ENCODE data around the gene BMS1.
"Not testable (repeated sequence)": the region's sequence is repeated elsewhere in the genome, so short reads cannot be mapped to it uniquely, and the experiment has no call there.

Gene BMS1

GRCh38 chr10:42782446-42783180 lies at the start of gene BMS1:
Gene BMS1 (plus strand): TSS chr10:42782795. CDS start chr10:42784395, 1,600 bp downstream.
- H3K4me3 Mint-ChIP-seq, result peak within 1 kb of the TSS; percentile 94
- H3K9me3 Mint-ChIP-seq, result peaks cover 14% of the 10 kb centered on the region

GRCh38 chr10:42734536-42734935 lies 48.1 kb upstream of the BMS1 start:
- Mint-ChIP-seq H3K36me3 (ENCODE audit: low read depth) (no peaks in the 10 kb centered on the region), H3K9me3 (peaks cover 53% of the 10 kb centered on the region), H3K4me3 (no peak overlapping the region), H3K27me3 (ENCODE audit: low read depth, poor library complexity) (peaks cover 10% of the 10 kb centered on the region), H3K4me1 (no peaks in the 10 kb centered on the region), H3K27ac (no peak overlapping the region)
- no peak for DNase-seq
- TF ChIP-seq CTCF (IDR thresholded peaks at IDR 0.05), result no peak

More at GRCh38 chr10:42782446-42783180, at the start of gene BMS1:
- peaks cover 36% of the 10 kb centered on the region for H3K36me3 Mint-ChIP-seq (ENCODE audit: low read depth)
- peak within 1 kb of the TSS; percentile 98 for H3K27ac Mint-ChIP-seq
- DNase-seq, result peak; percentile 84
- H3K27me3 Mint-ChIP-seq (ENCODE audit: low read depth, poor library complexity), result peaks cover 35% of the 10 kb centered on the region
- no peak for TF ChIP-seq CTCF (IDR thresholded peaks at IDR 0.05)
- peaks cover 9% of the 10 kb centered on the region for H3K4me1 Mint-ChIP-seq

- H3K27ac Mint-ChIP-seq, result no peak overlapping the region
These were observed 43.9 kb upstream of the BMS1 start for GRCh38 chr10:42738679-42739078.

GRCh38 chr10:42741536-42741935 lies 41.1 kb upstream of the BMS1 start:
- H3K9me3 Mint-ChIP-seq, result peaks cover 69% of the 10 kb centered on the region
- not testable (repeated sequence) for H3K27ac Mint-ChIP-seq; H3K4me1 Mint-ChIP-seq; H3K4me3 Mint-ChIP-seq; H3K27me3 Mint-ChIP-seq (ENCODE audit: low read depth, poor library complexity); DNase-seq; H3K36me3 Mint-ChIP-seq (ENCODE audit: low read depth)

More at GRCh38 chr10:42738679-42739078, 43.9 kb upstream of the BMS1 start:
- Mint-ChIP-seq H3K9me3 (peaks cover 60% of the 10 kb centered on the region), H3K27me3 (ENCODE audit: low read depth, poor library complexity) (peaks cover 8% of the 10 kb centered on the region), H3K4me3 (no peak overlapping the region), H3K36me3 (ENCODE audit: low read depth) (no peaks in the 10 kb centered on the region), H3K4me1 (no peaks in the 10 kb centered on the region)
- no peak for DNase-seq
- no peak for TF ChIP-seq CTCF (IDR thresholded peaks at IDR 0.05)

GRCh38 chr10:42743697-42744096 lies 38.9 kb upstream of the BMS1 start:
- no peak for TF ChIP-seq CTCF (IDR thresholded peaks at IDR 0.05)
- Mint-ChIP-seq H3K27ac (no peak overlapping the region), H3K36me3 (ENCODE audit: low read depth) (no peaks in the 10 kb centered on the region), H3K9me3 (peaks cover 71% of the 10 kb centered on the region), H3K27me3 (ENCODE audit: low read depth, poor library complexity) (peaks cover 5% of the 10 kb centered on the region), H3K4me1 (no peaks in the 10 kb centered on the region), H3K4me3 (no peak overlapping the region)
- DNase-seq, result no peak

GRCh38 chr10:42744134-42744701 lies 38.4 kb upstream of the BMS1 start:
- no peaks in the 10 kb centered on the region for H3K36me3 Mint-ChIP-seq (ENCODE audit: low read depth)
- H3K4me3 Mint-ChIP-seq, result no peak overlapping the region
- H3K27me3 Mint-ChIP-seq (ENCODE audit: low read depth, poor library complexity), result peaks cover 8% of the 10 kb centered on the region
- no peak for TF ChIP-seq CTCF (IDR thresholded peaks at IDR 0.05)
- no peak for DNase-seq
- H3K9me3 Mint-ChIP-seq, result peaks cover 68% of the 10 kb centered on the region
- H3K27ac Mint-ChIP-seq, result no peak overlapping the region
- no peaks in the 10 kb centered on the region for H3K4me1 Mint-ChIP-seq

All from nephron progenitor cell (in vitro differentiated cells).